Heart left ventricle (tissue), 13 donors: ENCODE measurements around the gene P2RY4.
"Not testable (repeated sequence)": the region's sequence is repeated elsewhere in the genome, so short reads cannot be mapped to it uniquely, and the experiment has no call there.

Experiments used
- POLR2A ChIP-seq, 2 donors: fragments of 450-650 bp; IDR thresholded peaks; one replicate each; pipeline ENCODE4 v1.6.1; 2017; ENCODE audit warnings: antibody characterized with exemption in 2 of 2, mild to moderate bottlenecking in 2 of 2, moderate library complexity in 2 of 2
- TF ChIP-seq, protein P1 (sequence below), 12 donors: fragments of 200-600 bp; sonication (generic) in 4 of 12; IDR thresholded peaks; one replicate each; pipeline versions ENCODE4 v1.5.0 to v1.8.0; 2018 to 2022; ENCODE audit warnings: antibody characterized with exemption in 12 of 12, mild to moderate bottlenecking in 5 of 12
- donor health status: ischemic (EF 13 %, LVEDD 7.1; RV severe dilation, severe dysfunction).
- donor health status: DM: no; HTN: yes; CAD: no.
- donor health status: DM: no; HTN: no; CAD: no.
- donor health status: ischemic (EF 25% LVEDD 6.9; RV normal size, moderate dysfunction).
- donor health status: ischemic (EF 25% LVEDD 5.7; RV mildly dilated, moderate dysfunction).
- donor health status: ischemic (EF 35%, LVEDD 5.7; RV mildly dilated, moderate dysfunction).
- donor health status: nonischemic (EF 11% LVEDD 7.7; RV severe dilation, severe dysfunction).
- donor health status: DM: yes; HTN: yes; CAD: no.
- donor health status: PGD.
- donor health status: ischemic (EF 29% LVEDD 5.4; RV normal size, mild dysfunction).
- donor health status: nonischemic (EF 23%, LVEDD 6.1; RV moderate dilation, normal function).

DNA sequence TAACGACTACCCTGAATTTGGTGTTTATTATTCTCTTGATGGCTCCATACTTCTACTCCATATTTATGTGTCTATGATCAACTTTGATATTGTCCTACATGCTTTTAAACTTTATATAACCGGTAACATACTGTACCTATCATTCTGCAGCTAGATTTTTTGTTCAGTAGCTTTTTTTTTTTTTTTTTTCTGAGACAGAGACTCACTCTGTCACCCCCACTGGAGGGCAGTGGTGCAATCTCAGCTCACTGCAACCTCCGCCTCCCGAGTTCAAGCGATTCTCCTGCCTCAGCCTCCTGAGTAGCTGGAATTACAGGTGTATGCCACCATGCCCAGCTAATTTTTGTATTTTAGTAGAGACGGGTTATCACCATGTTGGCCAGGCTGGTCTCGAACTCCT lies 14.0 kb upstream of the P2RY4 start:
- TF ChIP-seq, protein P1, sequence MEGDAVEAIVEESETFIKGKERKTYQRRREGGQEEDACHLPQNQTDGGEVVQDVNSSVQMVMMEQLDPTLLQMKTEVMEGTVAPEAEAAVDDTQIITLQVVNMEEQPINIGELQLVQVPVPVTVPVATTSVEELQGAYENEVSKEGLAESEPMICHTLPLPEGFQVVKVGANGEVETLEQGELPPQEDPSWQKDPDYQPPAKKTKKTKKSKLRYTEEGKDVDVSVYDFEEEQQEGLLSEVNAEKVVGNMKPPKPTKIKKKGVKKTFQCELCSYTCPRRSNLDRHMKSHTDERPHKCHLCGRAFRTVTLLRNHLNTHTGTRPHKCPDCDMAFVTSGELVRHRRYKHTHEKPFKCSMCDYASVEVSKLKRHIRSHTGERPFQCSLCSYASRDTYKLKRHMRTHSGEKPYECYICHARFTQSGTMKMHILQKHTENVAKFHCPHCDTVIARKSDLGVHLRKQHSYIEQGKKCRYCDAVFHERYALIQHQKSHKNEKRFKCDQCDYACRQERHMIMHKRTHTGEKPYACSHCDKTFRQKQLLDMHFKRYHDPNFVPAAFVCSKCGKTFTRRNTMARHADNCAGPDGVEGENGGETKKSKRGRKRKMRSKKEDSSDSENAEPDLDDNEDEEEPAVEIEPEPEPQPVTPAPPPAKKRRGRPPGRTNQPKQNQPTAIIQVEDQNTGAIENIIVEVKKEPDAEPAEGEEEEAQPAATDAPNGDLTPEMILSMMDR (IDR thresholded peaks at IDR 0.05), result not testable (repeated sequence)
- TF ChIP-seq POLR2A (IDR thresholded peaks at IDR 0.05), result not testable (repeated sequence)
